GM06990 (cell line): ENCODE data around the gene DHFR2.

Experiments used
- DNase-seq: peaks from one replicate; pipeline ENCODE4 v3.0.0-alpha.2; 2011; ENCODE audit not compliant: insufficient read length; ENCODE audit errors: extremely low read depth
- H3K27me3 ChIP-seq: replicated peaks from 2 replicates; pipeline ENCODE4 v1.6.0; 2011; ENCODE audit warnings: low read length; ENCODE audit not compliant: control insufficient read depth, insufficient read depth
- H3K36me3 ChIP-seq: 2 replicates; pipeline ENCODE4 v1.5.1; 2011; ENCODE audit warnings: low read length; ENCODE audit not compliant: control insufficient read depth, insufficient read depth
- H3K4me3 ChIP-seq: replicated peaks from 2 replicates; pipeline ENCODE4 v1.5.1; 2011; ENCODE audit warnings: low read depth, mild to moderate bottlenecking, control low read depth, low read length
- CTCF ChIP-seq: IDR thresholded peaks from 2 replicates; pipeline ENCODE4 v1.5.1; 2011; ENCODE audit warnings: low read length, control low read depth, mild to moderate bottlenecking, inconsistent platforms; ENCODE audit not compliant: insufficient read depth, poor library complexity, severe bottlenecking

Gene DHFR2

GRCh38 chr3:94098452-94098851, 35.7 kb upstream of the DHFR2 start:
- no peak overlapping the region for H3K4me3 ChIP-seq
- no peaks in the 10 kb centered on the region for H3K27me3 ChIP-seq
- peaks cover 2% of the 10 kb centered on the region for H3K36me3 ChIP-seq
- TF ChIP-seq CTCF = no peak
- DNase-seq = no peak

GRCh38 chr3:94095111-94095510, 32.4 kb upstream of the DHFR2 start:
- H3K36me3 ChIP-seq = peaks cover 2% of the 10 kb centered on the region
- no peak overlapping the region for H3K4me3 ChIP-seq
- TF ChIP-seq CTCF = no peak
- DNase-seq = no peak
- H3K27me3 ChIP-seq = no peaks in the 10 kb centered on the region

- peaks cover 6% of the 10 kb centered on the region for H3K36me3 ChIP-seq
- no peak for TF ChIP-seq CTCF
- H3K27me3 ChIP-seq = no peaks in the 10 kb centered on the region
- H3K4me3 ChIP-seq = no peak overlapping the region
- DNase-seq = no peak
Measured at GRCh38 chr3:94093151-94093550, 30.4 kb upstream of the DHFR2 start.

- no peak for TF ChIP-seq CTCF
- no peak for DNase-seq
- Histone ChIP-seq H3K4me3 (no peak overlapping the region), H3K36me3 (peaks cover 6% of the 10 kb centered on the region), H3K27me3 (no peaks in the 10 kb centered on the region)
Measured at GRCh38 chr3:94092086-94092485, 29.4 kb upstream of the DHFR2 start.

GRCh38 chr3:94089126-94089525, 26.4 kb upstream of the DHFR2 start:
- no peak for DNase-seq
- H3K4me3 ChIP-seq = no peak overlapping the region
- no peak for TF ChIP-seq CTCF
- H3K27me3 ChIP-seq = no peaks in the 10 kb centered on the region
- H3K36me3 ChIP-seq = peaks cover 4% of the 10 kb centered on the region

GRCh38 chr3:94083261-94083660, 20.5 kb upstream of the DHFR2 start:
- no peak for DNase-seq
- H3K4me3 ChIP-seq = no peak overlapping the region
- no peaks in the 10 kb centered on the region for H3K27me3 ChIP-seq
- H3K36me3 ChIP-seq = no peaks in the 10 kb centered on the region; the same call in none of the 2 replicates
- no peak for TF ChIP-seq CTCF
